ENCODE results near the gene NRN1L. TPM values are rescaled to one million over a fixed set of nuclear protein-coding genes. Genes with fewer than 3 reads are reported as not detected.

NRN1L gene
- total and polyA plus RNA-seq, 4 donors, result 0.14 to 0.33 (median 0.23) TPM

GRCh38 chr16:67860589-67861398 is 23.9 kb upstream of the NRN1L start (continued):
- TF ChIP-seq ZBTB33 (IDR thresholded peaks at IDR 0.05) (no peak), EGR1 (IDR thresholded peaks at IDR 0.05; ENCODE audit: low read depth in 2 of 2) (no peak), HNF4G (IDR thresholded peaks at IDR 0.05) (no peak), RXRA (IDR thresholded peaks at IDR 0.05) (no peak), RAD21 (IDR thresholded peaks at IDR 0.05) (no peak), TAF1 (conservative IDR thresholded peaks at IDR 0.05) (no peak)

GRCh38 chr16:67861877-67862276 is 22.8 kb upstream of the NRN1L start:
- no peak overlapping the region for H3K27ac ChIP-seq (ENCODE audit: low read depth in 1 of 2, low read length in 2 of 2)
- no peak overlapping the region for H3K9ac ChIP-seq (ENCODE audit: low read depth in 1 of 2, low read length in 2 of 2)
- WGBS, result 95% methylated on average over 6 of the region's 6 CpGs
- no peak for DNase-seq (ENCODE audit: low spot score)
- no peaks in the 10 kb centered on the region for H3K9me3 ChIP-seq (ENCODE audit: control insufficient read depth in 4 of 4, low read length in 3 of 4)
- H3K36me3 ChIP-seq (ENCODE audit: control insufficient read depth in 4 of 4, insufficient read depth in 3 of 4, low read depth in 1 of 4, low read length in 3 of 4), result peaks cover 0 to 3% (median under 1%) of the 10 kb centered on the region in 4 donors
- H3K27me3 ChIP-seq (ENCODE audit: control insufficient read depth in 4 of 4, insufficient read depth in 4 of 4, low read length in 3 of 4), result no peaks in the 10 kb centered on the region
- H3K4me1 ChIP-seq (ENCODE audit: control insufficient read depth in 4 of 4, insufficient read depth in 4 of 4, low read length in 3 of 4), result peaks cover 9 to 18% (median 13%) of the 10 kb centered on the region in 4 donors
- no peak overlapping the region for H3K4me3 ChIP-seq (ENCODE audit: low read depth in 1 of 3, low read length in 3 of 3)
- TF ChIP-seq JUND (IDR thresholded peaks at IDR 0.05), result no peak
- TF ChIP-seq TAF1 (conservative IDR thresholded peaks at IDR 0.05), result no peak
- no peak for TF ChIP-seq CTCF (IDR thresholded peaks at IDR 0.05; ENCODE audit: low read depth, low read length, missing input control)
- no peak for TF ChIP-seq HNF4G (IDR thresholded peaks at IDR 0.05)
- TF ChIP-seq FOXA2 (IDR thresholded peaks at IDR 0.05), result no peak
- no peak for TF ChIP-seq REST (IDR thresholded peaks at IDR 0.05)
- TF ChIP-seq ZBTB33 (IDR thresholded peaks at IDR 0.05), result no peak
- TF ChIP-seq RXRA (IDR thresholded peaks at IDR 0.05), result no peak
- TF ChIP-seq RAD21 (IDR thresholded peaks at IDR 0.05), result no peak
- no peak for TF ChIP-seq NR2F2 (IDR thresholded peaks at IDR 0.05)
- no peak for TF ChIP-seq MAX (IDR thresholded peaks at IDR 0.05)
- no peak for TF ChIP-seq HNF4A (conservative IDR thresholded peaks at IDR 0.05)
- no peak for TF ChIP-seq GABPA (IDR thresholded peaks at IDR 0.05 in 1 of 2, conservative IDR thresholded peaks at IDR 0.05 in 1 of 2)
- TF ChIP-seq YY1 (IDR thresholded peaks at IDR 0.05), result no peak
- TF ChIP-seq ATF3 (IDR thresholded peaks at IDR 0.05), result no peak
- TF ChIP-seq EGR1 (IDR thresholded peaks at IDR 0.05; ENCODE audit: low read depth in 2 of 2), result no peak
- no peak for TF ChIP-seq FOXA1 (IDR thresholded peaks at IDR 0.05)
- no peak for TF ChIP-seq SP1 (IDR thresholded peaks at IDR 0.05)
